HG03378 (cell line): Measurements from ENCODE around the gene PFKL.

ENCODE experiments used
- ATAC-seq: cut with Tn5 transposase; IDR thresholded peaks from one replicate; pipeline ENCODE4 v1.9.1; 2021; ENCODE audit warnings: mild to moderate bottlenecking, moderate library complexity; ENCODE audit not compliant: unreplicated experiment

PFKL gene

DNA sequence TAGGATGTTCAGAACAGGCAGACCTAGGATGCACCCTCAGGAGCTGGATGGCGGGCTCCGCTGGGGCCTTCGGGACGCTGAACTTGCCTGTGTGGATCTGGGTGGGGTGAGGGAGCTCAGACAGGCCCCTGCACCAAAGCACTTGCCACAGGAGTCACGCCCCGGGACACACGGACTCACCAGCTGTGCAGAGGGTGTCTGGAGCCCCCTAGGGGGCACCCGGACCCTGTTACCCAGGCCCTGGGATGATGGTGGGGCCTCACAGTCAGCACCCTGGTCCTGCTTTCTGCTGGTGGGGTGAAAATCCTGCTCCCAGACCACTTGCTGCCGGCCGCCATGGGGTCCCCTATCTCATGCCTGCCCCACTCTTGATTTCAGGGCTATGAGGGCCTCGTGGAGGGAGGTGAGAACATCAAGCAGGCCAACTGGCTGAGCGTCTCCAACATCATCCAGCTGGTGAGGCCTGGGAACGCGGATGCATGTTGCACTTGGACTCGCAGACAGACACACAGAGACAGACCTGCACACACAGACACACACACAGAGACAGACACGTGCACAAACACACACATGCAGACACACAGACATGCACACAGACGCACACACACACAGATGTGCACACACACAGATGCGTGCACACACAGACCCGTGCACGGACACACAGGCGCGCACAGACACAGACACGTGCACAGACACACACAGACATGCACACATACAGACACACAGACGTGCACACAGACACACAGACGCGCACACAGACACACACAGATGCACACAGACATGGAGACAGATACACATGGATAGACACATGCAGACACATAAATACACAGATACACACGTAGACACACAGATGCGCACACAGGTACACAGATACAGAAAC is 11.0 kb downstream of the PFKL start:
- no peak for ATAC-seq

DNA sequence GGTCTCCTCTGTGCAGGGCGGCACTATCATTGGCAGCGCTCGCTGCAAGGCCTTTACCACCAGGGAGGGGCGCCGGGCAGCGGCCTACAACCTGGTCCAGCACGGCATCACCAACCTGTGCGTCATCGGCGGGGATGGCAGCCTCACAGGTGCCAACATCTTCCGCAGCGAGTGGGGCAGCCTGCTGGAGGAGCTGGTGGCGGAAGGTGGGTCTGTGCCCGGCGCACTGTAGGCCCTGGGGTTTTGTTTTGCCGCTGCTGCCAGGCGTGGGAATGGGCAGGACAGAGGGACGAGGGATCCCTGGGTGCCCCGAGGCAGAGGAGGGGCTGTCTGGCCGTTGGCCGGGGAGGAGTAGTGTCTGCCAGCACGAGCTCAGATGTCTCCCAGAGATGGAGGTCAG is 12.2 kb downstream of the PFKL start:
- no peak for ATAC-seq

GRCh38 chr21:44312716-44313115 is 12.9 kb downstream of the PFKL start:
- ATAC-seq: no peak

DNA sequence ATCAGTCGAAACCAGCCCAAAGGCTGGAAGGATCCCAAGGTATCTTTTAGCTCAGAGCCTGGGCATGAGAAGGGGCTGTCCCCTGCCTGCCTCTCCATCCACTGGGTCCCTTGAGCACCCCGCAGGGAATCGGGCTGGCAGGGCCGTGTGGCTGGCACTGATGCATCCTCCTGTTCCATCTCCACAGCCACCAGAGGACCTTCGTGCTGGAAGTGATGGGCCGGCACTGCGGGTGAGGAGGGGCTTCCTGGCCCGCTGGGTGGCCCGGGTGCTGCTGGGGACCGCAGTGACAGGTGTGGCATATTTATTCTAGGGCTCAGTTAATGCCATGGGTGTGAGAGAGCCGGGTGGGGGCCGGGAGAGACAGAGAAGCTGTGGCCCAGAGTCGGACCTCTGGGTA is 13.6 kb downstream of the PFKL start:
- ATAC-seq: no peak

DNA sequence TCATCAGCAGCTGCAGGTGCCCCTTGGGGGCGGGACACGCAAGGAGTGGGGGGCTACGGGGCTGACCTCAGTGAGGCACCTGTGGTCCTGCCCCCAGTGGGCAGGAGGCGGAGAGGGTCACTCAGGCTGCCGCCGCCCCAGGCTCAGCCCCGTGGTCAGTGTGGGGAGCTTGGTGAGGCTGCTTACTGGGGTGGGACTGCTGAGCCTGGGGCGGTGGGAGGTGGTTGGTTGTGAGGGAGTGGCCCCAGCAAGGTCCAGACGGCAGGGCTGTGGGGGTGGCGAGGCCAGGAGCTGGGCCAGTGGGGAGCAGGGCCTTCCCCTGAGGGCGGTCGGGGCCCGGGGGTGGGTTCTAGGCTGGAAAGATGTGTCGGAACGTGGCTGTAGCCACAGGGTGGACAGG is 14.3 kb downstream of the PFKL start:
- ATAC-seq: no peak

- ATAC-seq: no peak
These were observed 14.7 kb downstream of the PFKL start for GRCh38 chr21:44314561-44314960.

GRCh38 chr21:44315691-44316203 is 15.9 kb downstream of the PFKL start:
- ATAC-seq: no peak

GRCh38 chr21:44316277-44316900 is 16.5 kb downstream of the PFKL start:
- no peak for ATAC-seq

GRCh38 chr21:44317241-44317782 is 17.5 kb downstream of the PFKL start:
- ATAC-seq: no peak

- ATAC-seq: no peak
These were observed 18.0 kb downstream of the PFKL start for GRCh38 chr21:44317871-44318270.

- no peak for ATAC-seq
These were observed 18.8 kb downstream of the PFKL start for GRCh38 chr21:44318489-44319285.

GRCh38 chr21:44319407-44320065 is 19.7 kb downstream of the PFKL start:
- ATAC-seq: no peak

DNA sequence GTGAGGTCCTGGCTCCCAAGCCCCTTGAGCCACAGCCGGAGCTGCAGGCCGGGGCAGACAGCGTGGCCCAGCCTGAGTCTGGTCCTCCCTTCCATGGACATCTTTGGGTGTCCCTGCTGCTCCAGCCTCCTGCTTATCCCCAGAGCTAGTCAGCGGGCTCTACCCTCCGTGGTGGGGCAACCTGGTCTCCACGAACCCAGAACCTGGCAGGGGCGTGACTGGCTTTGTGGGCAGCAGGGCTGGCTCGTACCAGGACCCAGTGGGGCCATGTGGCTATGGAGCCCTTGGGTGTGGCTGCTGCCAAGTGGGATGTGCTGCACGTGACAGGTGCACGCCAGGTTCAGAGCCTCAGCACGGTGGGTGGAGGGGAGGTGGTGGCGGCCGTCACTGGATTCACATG is 21.0 kb downstream of the PFKL start:
- ATAC-seq: no peak

DNA sequence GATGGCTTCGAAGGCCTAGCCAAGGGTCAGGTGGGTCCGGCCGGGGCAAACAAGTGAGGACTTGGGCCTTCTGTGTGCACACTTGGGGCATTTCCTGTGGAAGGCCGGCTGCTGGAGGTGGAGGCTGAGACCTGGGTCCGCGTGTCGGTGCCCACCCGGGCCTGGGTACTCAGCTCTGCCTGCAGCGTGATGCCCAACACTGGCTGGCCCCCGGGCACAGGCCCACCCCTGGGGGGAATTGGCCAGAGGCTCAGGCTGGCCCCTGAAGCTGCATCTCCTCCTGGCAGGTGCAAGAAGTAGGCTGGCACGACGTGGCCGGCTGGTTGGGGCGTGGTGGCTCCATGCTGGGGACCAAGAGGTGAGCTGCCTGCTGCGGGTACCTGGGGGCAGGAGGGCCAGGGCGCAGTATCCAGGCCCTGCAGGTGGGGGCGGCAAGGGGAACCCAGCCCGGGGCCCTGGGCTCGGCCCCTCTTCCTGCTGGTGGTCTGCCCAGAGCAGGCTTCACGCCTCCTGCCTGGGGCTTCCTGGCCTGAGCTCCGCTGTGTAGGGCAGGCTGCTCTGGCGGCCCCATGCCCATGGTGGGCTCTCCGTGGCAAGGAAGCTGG is 22.1 kb downstream of the PFKL start:
- no peak for ATAC-seq

- no peak for ATAC-seq
These were observed 22.9 kb downstream of the PFKL start for GRCh38 chr21:44322621-44323325.

DNA sequence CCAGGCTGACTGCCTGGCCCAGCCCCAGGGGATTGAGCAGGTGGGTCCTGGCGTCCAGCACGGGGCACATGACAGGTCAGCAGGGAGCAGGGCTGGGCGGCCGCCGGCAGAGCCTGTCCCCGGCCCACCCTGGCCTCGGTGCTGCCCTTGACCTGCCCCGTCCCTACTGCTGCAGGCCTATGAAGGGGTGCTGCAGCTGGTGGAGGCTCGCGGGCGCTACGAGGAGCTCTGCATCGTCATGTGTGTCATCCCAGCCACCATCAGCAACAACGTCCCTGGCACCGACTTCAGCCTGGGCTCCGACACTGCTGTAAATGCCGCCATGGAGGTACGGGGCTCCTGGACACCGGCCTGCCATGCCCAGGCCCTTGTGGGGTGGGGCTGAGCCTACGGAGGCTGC is 23.7 kb downstream of the PFKL start:
- ATAC-seq: no peak

DNA sequence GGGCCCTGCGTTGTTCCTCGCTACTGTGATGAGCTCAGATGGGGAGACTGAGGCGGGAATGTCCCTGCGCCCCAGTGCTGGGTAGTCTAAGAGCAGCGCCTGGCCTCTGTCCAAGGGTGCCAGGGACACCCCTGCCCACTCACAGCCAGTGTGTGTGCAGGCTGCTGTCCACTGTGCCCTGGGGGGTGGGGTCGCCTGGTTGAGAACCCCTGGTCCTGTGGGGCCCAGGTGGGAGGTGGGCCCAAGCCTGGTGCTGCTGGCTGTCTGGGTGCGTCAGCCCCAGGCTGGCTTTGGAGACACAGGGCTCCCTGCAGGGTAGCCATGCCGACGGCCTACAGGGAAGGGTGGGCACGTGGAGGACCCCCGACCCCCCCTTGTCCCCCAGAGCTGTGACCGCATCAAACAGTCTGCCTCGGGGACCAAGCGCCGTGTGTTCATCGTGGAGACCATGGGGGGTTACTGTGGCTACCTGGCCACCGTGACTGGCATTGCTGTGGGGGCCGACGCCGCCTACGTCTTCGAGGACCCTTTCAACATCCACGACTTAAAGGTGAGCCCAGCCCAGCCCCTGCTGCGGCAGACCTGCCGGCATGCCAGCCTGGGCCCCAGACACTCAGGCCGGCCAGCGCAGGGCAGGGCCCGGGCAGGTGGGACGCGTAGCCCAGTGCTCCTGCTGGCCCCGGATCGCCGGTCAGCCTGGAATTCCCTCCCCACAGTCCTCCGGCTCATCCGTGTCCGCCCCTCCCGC is 24.4 kb downstream of the PFKL start:
- no peak for ATAC-seq

DNA sequence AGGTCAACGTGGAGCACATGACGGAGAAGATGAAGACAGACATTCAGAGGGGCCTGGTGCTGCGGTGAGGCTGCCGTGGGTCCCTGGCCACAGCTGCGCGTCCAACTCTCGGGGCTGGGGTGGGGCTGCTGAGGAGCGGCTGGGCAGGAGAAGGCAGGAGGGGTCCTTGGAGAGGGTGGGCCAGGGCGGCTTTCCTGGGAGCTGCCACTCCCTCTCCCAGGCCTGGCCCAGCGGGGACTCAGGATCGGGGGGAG is 24.9 kb downstream of the PFKL start:
- no peak for ATAC-seq
